ENCODE data around the gene ZEB1.

DNA sequence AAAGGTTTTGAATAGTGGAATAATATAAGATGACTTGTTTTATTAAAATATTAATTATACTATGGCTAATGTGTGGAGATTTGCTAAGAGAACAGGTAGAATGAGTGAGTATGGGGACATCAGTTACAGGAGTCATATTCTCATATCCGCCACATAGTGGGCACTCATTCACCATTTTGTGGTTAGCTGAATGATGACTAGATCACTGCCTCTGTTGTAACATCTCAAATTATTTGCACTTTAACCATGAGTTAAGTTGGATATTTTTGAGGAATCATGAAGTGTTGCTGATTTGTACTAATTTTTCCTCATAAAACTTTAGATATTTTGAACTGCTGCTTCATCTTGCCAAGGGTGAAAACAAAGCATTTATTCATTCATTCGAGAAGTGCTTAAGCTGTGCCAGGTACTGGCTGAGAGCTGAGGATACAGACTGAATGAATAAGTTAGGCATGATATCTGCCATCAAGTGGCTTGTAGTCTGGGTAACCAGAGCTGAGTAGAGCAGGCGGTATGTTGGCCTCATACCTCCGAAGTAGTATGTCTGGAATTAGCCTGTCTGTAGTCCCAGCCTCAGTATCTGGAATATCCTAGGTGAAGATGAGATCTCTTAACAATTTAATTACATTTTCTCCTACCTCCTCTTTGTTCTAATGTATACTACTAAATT is 100.5 kb downstream of the ZEB1 start:
- TF ChIP-seq CTCF (IDR thresholded peaks at IDR 0.05) (no peak), POLR2AphosphoS5 (IDR thresholded peaks at IDR 0.05; ENCODE audit: low read depth, low read length) (no peak)
